Endothelial cell (in vitro differentiated cells): ENCODE measurements around the gene CPVL. TPM values are rescaled to one million over a fixed set of nuclear protein-coding genes. Genes with fewer than 3 reads are reported as not detected.

Source experiments
- DNase-seq: peaks from one replicate; pipeline ENCODE4 v3.0.0; 2021; ENCODE audit warnings: low spot score
- H3K27ac Mint-ChIP-seq: one replicate; pipeline ENCODE4 v1.8.0; 2021; ENCODE audit warnings: mixed read lengths, inconsistent platforms; ENCODE audit not compliant: unreplicated experiment
- H3K27me3 Mint-ChIP-seq: one replicate; pipeline ENCODE4 v1.8.0; 2021; ENCODE audit warnings: mild to moderate bottlenecking, moderate library complexity, mixed read lengths, inconsistent platforms; ENCODE audit not compliant: unreplicated experiment
- H3K36me3 Mint-ChIP-seq: one replicate; pipeline ENCODE4 v1.8.0; 2021; ENCODE audit warnings: mild to moderate bottlenecking, low read depth, mixed read lengths, inconsistent platforms; ENCODE audit not compliant: unreplicated experiment
- H3K4me1 Mint-ChIP-seq: one replicate; pipeline ENCODE4 v1.8.0; 2021; ENCODE audit warnings: mild to moderate bottlenecking, mixed read lengths, inconsistent platforms; ENCODE audit not compliant: unreplicated experiment
- H3K4me3 Mint-ChIP-seq: one replicate; pipeline ENCODE4 v1.8.0; 2021; ENCODE audit warnings: mild to moderate bottlenecking, mixed read lengths, inconsistent platforms; ENCODE audit not compliant: unreplicated experiment
- H3K9me3 Mint-ChIP-seq: one replicate; pipeline ENCODE4 v1.8.0; 2021; ENCODE audit warnings: mixed read lengths, inconsistent platforms; ENCODE audit not compliant: unreplicated experiment
- total RNA-seq: library from RNA; stranded (reverse); fragmentation: NEBNext Ultra II Directional; extraction: Animal tissue kit (Norgen Biotek cat#: 25700); gene quantifications from one replicate; pipeline ENCODE4 v1.2.1, GENCODE V29; 2021; ENCODE audit not compliant: unreplicated experiment
- TF ChIP-seq, protein P1 (sequence below): fragments of 200-600 bp; sonication (generic); IDR thresholded peaks from one replicate; pipeline ENCODE4 v1.5.0; 2021; ENCODE audit warnings: antibody characterized with exemption; ENCODE audit not compliant: unreplicated experiment

CPVL gene
- total RNA-seq, 1 donor from 2014 or later = 21.8 TPM

DNA sequence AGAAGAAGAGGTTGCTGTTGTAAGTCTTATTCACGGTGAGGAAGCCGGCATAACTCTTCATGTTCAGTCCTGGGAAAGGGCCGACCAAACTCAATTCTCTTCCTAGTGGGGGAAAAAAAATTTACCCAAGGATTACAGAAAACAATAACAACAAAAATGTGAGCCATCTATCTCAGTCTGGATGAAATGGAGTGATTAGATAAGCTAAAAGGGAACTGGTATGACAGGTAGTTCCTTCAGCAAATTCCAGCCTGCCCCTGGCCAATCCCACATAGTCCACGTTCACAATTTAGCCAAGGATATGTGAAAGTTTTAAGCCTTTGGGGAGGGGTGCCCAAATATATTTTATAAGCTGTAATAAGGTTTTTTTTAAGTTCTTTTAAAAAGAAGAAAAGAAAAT is 33.6 kb downstream of the CPVL start:
- Mint-ChIP-seq H3K9me3 (no peaks in the 10 kb centered on the region), H3K36me3 (peaks cover 3% of the 10 kb centered on the region), H3K27me3 (peaks cover 1% of the 10 kb centered on the region), H3K4me3 (no peak overlapping the region), H3K27ac (no peak overlapping the region), H3K4me1 (peaks cover 15% of the 10 kb centered on the region)
- TF ChIP-seq, protein P1, sequence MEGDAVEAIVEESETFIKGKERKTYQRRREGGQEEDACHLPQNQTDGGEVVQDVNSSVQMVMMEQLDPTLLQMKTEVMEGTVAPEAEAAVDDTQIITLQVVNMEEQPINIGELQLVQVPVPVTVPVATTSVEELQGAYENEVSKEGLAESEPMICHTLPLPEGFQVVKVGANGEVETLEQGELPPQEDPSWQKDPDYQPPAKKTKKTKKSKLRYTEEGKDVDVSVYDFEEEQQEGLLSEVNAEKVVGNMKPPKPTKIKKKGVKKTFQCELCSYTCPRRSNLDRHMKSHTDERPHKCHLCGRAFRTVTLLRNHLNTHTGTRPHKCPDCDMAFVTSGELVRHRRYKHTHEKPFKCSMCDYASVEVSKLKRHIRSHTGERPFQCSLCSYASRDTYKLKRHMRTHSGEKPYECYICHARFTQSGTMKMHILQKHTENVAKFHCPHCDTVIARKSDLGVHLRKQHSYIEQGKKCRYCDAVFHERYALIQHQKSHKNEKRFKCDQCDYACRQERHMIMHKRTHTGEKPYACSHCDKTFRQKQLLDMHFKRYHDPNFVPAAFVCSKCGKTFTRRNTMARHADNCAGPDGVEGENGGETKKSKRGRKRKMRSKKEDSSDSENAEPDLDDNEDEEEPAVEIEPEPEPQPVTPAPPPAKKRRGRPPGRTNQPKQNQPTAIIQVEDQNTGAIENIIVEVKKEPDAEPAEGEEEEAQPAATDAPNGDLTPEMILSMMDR = no peak
- no peak for DNase-seq

DNA sequence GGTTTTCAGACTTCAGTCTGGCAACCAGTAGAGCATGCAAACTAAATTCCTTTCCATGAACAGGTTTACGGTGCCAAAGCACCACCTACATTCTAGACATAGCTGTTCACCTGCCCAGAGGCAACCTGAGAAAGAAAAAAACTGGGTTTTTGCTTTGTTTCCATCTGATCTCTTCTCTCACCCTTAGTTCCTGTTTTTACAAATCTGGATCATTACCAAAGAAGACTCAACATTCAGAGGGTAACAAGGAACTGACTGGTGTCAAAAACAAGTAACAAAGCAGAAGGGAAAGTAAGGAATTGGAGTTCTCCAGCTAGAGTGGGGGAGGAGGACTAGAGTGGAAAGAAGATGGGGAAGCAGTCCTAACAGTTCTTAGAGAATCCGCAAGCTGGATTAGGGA is 36.4 kb downstream of the CPVL start:
- Mint-ChIP-seq H3K4me3 (no peak overlapping the region), H3K4me1 (peaks cover 11% of the 10 kb centered on the region), H3K27me3 (peaks cover 1% of the 10 kb centered on the region), H3K27ac (no peak overlapping the region), H3K9me3 (no peaks in the 10 kb centered on the region), H3K36me3 (peaks cover 3% of the 10 kb centered on the region)
- TF ChIP-seq, protein P1 = no peak
- no peak for DNase-seq

DNA sequence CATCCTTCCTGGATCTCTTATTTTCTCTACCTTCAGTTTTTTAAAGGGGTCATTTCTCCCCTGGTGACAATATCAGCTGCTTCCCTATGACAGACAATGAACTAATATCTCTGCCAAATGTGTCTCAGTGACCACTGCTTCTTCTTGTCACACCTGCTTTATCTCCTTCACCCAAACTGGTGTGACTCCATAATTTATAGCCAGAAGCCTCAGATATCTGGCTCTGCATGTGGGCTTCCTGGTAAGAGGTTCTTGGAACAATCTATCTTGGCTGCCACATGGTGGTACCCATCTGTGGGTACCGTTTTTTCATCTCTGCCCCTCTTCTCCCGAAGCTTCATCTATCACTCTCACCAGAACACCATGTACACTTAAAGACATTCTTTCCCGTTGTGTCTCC is 37.0 kb downstream of the CPVL start:
- peaks cover 11% of the 10 kb centered on the region for H3K4me1 Mint-ChIP-seq
- no peaks in the 10 kb centered on the region for H3K9me3 Mint-ChIP-seq
- H3K27me3 Mint-ChIP-seq = peaks cover 1% of the 10 kb centered on the region
- TF ChIP-seq, protein P1 = no peak
- H3K4me3 Mint-ChIP-seq = no peak overlapping the region
- DNase-seq = no peak
- peaks cover 3% of the 10 kb centered on the region for H3K36me3 Mint-ChIP-seq
- no peak overlapping the region for H3K27ac Mint-ChIP-seq

DNA sequence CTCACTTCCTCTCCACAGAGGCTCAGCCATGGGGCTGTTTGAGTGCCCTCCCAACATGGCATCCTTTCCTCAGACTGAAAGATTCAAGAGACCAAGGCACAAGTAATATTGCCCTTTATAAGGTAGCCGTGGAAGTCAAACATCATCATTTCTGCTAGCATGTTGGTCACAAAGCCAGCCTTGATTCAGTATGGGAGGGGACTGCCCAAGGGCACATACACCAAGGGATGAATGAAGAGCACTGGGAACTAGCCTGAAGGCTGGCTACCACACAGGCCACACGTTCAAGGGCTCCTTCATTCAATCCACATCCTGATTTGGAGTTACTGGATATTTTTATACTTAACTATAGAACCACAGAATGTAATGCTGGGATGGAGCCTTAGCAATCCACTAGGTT is 39.3 kb downstream of the CPVL start:
- TF ChIP-seq, protein P1 = no peak
- Mint-ChIP-seq H3K27ac (no peak overlapping the region), H3K9me3 (no peaks in the 10 kb centered on the region), H3K27me3 (peaks cover 3% of the 10 kb centered on the region), H3K36me3 (peaks cover 3% of the 10 kb centered on the region), H3K4me1 (peaks cover 5% of the 10 kb centered on the region), H3K4me3 (no peak overlapping the region)
- DNase-seq = no peak

DNA sequence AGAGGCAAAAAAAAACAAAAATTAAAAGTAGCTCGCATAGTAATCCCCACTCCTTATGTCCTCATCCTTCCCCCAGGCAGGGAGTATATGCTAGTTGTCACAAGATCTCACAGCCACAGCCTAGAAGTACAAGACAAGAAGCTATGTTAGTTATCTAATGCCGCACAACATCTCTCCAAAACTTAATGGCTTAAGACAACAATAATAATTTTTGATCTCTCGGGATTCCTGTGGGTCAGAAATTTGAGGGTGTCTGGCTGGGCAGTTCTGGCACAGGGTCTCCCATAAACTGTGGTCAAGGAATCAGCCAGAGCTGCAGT is 39.7 kb downstream of the CPVL start:
- TF ChIP-seq, protein P1 = no peak
- no peak for DNase-seq
- Mint-ChIP-seq H3K9me3 (no peaks in the 10 kb centered on the region), H3K4me3 (no peak overlapping the region), H3K27me3 (peaks cover 3% of the 10 kb centered on the region), H3K36me3 (peaks cover 3% of the 10 kb centered on the region), H3K4me1 (peaks cover 5% of the 10 kb centered on the region), H3K27ac (no peak overlapping the region)
